ENCODE measurements around the gene ETS1.

ETS1 gene, protein sequence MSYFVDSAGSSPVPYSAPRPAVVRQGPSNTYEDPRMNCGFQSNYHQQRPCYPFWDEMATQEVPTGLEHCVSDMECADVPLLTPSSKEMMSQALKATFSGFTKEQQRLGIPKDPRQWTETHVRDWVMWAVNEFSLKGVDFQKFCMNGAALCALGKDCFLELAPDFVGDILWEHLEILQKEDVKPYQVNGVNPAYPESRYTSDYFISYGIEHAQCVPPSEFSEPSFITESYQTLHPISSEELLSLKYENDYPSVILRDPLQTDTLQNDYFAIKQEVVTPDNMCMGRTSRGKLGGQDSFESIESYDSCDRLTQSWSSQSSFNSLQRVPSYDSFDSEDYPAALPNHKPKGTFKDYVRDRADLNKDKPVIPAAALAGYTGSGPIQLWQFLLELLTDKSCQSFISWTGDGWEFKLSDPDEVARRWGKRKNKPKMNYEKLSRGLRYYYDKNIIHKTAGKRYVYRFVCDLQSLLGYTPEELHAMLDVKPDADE

DNA sequence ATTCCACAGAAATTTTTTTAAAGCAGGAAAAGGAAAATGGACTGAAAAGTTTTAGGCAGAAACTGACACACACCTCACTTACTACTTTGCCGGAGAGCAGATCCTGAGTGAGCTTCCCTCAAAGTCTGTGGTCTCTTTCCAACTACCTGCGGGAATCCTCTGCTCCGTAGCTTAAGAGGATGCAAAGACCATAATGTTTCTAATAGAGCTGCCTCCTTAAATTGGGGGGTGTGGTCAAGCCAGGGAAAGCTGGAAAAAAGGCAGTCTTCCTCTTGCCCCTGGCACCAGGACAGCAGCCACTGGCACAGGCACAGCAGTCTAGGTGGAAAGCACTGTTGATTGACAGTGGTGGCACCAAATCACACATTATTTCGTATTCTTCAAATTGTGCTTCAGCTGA lies at the start of gene ETS1:
Gene ETS1 (minus strand): TSS at position 144 of the 400 bp plus-strand sequence. CDS start 14,428 bp downstream, outside the sequence.
- DNase-seq (ENCODE audit: low spot score) = no peak

DNA sequence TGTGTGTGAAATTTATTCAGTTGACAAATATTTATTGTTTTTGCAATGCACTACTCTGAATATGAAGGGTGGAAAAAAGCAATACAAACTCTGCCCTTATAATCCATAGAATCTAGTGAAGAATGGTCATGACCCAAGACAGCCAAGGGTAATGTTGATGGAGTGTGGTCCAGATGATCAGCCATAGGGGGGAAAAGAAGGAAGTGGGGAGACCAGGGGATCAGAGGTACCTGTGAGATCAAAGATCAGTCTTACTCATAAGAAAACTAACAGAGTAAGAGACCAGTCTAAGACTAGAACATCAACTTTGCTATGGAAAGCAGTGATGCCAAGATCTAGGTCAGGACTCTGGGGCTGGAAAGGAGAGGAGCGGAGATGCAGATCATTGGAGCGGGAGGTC lies 47.0 kb upstream of the ETS1 start:
- DNase-seq (ENCODE audit: low spot score) = no peak

DNA sequence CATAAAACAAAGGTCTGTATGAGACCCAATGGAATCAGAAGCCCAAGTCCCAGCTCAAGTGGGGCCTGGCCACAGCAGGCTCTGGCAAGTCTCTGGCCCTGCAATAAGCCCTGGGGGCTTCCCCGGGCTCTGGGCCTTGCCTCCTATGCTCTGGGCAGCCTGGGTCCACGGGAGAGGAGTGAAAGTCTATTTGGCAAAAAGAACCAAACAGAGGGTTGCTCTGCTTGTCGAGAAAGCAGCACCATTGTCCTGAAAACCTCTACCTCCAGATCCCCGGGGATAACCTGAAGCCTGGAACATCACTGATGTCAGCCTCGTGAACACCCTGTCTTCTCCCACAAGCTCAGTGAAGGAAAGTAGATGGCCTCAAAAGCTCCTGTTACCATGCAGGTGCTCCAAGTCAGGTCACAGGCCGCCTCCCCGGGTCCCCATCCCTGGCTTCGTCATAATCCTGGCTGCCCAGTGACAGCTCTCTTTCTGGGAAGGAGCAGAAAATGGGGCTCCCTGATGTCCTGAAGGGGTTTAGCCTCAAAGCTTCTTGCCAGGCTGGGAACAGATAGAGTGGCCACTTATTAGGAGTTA lies 46.1 kb upstream of the ETS1 start:
- no peak for DNase-seq (ENCODE audit: low spot score)

DNA sequence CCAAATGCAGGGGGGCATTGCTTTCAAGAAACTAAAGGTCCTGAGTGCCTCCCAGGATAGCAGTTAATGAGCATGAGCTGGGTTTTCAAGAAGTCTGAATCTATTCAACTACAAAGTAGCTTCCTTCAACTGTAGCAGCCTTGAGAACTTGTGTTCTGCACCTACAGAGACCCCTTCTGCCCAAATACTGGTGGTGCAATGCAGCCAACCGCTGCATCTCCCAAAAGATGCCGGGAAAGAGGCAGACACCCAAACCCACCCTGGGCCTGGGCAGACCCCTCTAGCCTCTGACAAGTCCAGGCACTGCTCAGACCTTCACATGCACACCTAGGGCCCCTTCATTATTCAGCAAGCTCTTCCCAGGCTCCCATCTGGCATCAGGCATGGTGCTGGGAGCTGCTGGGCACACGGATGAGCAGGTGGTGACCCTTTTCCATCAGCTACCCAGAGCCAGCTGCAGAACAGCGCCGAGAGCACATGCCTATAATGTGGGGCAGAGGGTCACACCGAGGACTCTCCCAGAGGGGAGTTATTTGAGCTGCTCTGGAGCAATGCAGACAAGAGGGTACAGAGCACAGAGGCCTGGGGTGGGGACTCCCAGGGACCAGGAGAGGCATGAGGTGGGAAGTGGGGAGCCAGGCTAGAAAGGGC lies 44.9 kb upstream of the ETS1 start:
- DNase-seq (ENCODE audit: low spot score) = peak; percentile 61

DNA sequence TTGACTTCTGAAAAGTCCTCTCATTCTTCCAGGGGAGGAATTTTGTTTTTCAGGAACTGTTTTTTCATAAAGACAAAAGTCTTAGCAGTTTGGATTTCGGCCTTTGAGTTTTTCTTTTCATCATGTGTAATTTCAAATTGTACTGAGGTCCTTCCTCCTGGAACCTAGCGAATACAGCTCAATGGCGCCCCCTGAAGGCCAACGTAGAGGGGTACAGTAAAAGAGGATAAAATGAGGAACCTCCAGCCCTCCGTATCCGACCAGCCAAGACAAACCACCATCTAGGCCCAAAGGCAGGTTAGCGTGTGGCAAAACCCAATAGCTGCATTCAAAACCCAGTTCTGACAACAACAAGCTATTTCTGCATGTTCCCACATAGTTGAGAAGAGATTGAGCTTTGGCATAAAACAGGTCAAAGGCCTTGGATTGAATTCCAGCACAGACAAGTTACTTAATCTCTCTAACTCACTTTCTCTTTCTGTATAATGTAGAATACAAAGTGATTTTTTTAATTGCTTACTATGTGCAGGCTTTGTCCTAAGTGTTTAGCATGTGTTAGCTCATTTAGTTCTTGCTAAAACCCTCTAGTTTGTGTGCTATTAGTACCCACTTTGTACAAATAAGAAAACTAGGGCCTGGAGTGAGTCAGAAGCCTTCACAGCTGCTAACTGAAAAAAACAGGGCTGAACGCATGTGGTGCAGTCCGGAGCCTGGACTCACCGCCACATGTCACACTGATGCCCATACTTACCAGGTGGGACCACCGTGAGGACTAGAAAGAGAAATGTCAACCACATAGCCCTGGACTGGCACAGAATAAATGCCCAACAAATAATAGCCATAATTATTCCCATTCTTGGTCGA lies 43.2 kb upstream of the ETS1 start:
- DNase-seq (ENCODE audit: low spot score) = peak; percentile 92

DNA sequence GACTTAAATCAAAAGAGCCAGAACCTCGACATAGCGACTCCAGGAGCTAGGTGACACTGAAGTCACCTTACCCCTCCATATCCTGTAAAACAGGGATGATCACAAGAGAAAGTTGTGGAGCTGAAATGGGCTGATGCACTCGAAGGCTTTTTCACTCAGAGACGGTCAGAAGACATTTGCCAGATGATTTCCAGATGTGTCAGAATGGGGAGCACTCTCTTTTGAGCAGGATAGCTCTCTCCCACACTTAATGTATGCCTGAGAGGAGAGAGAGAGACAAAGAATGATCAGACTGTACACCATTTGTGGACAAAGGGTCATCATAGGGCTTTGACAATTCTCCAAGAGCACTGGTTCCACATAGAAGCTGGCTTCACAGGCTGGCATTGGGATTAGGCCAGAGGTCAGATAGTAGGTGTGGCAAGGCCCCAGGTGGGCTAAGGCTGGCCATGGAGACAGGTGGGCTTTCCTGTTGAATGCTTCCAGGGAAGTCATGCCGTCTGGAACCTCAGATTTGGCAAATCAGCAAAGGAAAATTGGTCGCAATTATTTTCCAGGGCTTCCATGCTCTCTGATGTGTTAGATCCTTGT lies 42.3 kb upstream of the ETS1 start:
- DNase-seq (ENCODE audit: low spot score) = no peak

DNA sequence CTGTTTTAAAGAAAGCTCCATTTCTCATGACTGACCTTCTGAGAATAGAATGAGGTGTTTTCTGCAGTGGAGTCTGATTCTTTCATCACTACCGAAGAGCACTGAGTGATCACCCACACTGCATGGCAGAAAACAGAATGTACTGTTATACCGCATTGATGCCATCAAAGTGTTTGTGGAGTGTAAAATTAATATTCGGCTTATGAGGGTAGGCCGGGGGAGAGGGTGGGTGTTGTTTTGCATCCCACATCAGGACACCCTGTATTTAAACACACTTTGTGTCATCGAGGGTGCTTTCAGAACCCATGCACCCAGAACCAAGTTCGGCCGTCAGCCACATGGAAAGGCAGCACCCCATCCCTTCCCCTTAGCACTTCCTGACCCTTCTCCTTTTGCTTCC lies 41.3 kb upstream of the ETS1 start:
- peak; percentile 77 for DNase-seq (ENCODE audit: low spot score)

DNA sequence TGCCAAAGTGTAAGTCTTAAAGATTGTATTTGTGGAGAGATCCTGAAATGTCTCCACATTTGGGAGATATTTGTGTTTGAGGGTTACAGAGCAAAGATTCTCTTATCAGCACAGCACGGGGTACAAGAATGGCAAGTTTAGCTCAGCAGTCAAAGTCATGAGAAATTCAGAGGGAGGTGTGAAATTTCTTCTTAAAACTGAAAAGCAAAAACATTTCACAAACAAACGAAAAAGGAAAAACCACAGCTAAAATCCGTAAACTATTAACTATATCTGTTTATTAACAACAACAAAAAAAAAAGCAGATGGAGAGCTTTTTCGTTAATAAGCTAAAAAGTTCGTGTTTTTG lies 40.9 kb upstream of the ETS1 start:
- no peak for DNase-seq (ENCODE audit: low spot score)

DNA sequence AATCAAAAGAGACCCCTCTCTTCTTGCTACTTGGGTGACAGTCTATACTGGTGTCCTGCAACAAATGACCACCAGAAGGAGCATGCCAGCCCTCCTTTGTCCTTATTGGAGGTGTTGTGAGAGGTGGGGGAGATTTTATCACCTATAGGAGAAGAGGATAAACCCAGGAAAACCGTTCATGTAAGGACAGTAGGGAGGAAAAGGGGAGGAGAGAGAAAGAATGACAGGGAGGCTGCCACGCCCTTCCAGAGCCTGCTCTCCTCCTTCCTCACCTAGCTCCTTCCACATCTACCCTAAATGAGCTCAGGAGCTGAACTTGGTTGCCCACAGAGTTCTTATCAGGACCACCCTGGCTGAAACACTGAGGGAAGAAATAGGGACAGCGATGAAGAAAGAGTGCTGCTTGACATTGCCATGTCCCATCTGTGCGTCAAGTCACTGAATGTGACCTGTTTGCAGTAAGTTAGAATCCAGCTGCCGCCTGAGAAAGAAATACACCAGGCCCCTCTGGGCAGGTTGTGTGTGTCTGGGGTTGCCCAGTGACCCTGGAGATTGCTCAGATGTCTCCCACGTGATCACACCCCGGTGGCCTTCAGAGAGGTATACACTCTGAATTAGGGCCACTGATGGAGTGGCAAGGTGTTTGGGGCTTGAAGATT lies 40.4 kb upstream of the ETS1 start:
- DNase-seq (ENCODE audit: low spot score) = peak; percentile 61

DNA sequence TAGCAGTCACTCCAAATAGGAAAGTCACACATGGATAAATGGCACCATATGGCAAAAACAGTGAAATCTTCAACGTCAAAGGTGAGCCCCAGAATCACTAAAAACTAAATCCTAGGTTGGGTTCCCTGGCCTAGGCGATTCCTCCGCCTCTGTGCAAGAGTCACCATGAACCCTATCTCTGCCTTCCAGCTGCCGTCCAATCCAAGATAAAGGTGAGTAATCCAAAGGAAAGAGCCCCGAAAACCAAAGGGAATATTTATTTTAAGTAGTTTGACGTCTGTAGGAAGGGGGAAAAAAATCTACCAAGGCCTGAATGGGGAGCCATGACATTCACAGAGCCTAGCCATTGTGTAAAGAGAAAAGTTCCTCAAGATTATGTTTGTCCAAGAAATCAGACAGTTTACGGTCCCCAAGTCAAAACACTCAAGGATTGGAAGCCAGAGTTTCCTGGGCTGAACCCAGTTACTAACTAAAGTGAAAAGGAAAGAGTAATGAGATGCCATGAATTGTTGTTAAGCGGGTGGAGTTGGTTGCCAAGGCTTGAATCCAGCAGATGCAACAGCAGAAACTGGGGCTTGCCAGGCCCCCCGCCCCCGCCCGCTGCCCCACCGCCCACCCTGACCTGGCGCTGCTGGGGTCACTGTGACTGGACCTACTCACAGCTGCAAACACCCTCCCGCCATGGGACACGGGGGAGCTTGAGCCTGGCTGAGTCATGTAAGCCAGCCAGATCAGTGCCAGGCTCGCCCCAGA lies 39.7 kb upstream of the ETS1 start:
- no peak for DNase-seq (ENCODE audit: low spot score)

DNA sequence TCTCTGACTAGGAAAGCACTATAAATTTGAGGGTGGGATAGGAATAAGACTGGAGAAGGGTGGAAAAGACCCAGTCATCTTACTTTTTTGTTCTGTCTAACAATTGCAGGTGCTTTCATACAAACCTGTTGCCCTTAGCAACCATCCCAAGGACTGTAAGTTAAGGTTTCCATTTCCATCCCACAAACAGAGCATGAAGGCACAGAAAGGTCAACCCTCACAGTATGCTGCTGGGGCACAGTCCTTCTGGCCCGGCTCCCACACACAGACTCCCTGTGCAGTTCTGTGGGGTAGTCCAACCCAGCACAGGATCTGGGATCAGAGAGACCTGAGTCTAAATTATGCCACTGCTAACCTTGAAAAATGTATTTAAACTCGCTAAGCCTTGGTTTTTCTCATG lies 38.4 kb upstream of the ETS1 start:
- no peak for DNase-seq (ENCODE audit: low spot score)

DNA sequence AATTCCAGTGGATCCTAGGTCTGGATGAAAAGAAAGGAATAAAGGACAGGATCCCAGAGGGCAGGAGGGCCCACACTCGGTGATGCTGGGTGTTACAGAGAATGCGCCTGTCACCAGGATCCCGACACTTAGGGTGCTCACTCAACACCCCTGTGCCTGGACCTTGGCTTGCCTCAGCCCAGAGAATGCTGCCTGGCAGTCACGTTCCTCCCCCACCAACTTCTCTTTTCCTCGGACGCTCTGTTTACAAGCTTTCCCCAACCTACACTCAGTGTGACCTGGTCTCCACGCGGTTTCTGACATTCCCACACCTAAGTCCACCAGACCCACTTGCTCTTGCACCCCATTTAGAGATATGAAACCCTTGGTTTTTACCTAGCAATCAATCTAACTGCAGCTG lies 38.0 kb upstream of the ETS1 start:
- no peak for DNase-seq (ENCODE audit: low spot score)

DNA sequence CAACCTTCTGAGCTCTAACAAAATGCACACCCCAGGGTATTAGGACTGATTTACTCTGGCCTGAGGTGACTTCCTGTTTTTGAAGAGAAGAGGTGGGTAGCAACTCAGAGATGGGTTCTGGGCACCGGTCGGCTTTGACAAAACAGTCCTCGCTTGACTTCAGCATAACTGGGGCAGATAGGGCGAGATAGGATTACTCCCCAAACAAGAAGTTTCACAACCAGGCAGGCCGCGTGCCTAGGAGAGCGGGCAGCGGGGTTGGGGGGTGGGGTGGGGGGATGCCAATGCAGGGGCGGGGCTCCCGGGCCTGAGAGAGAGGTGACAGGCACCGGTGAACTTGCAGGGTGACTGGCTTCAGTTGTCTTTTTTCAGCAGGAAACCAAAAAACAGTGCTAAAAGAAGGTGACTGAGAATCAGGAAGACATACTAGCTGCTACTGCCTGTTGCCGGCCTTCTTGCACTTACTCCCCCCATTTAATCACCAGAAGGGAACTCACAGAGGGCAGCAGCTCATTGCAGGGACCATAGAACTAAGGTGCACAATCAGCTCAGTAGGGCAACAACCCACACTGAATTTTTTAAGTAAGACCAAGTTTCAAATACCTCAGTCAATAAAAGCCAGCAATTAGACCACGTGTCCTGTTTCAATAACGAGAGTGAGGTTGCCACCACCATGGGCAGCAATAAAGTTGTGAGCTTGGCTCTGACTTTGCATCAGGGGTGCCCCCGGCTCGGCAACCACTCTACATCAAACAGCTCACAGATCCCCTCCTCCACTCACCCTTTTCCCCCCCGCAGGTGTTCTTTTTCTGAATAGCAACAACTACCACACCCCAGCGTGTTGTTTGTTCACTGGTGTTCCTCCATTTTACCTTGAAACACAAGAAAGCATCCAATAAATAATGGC lies 37.2 kb upstream of the ETS1 start:
- peak; percentile 79 for DNase-seq (ENCODE audit: low spot score)

DNA sequence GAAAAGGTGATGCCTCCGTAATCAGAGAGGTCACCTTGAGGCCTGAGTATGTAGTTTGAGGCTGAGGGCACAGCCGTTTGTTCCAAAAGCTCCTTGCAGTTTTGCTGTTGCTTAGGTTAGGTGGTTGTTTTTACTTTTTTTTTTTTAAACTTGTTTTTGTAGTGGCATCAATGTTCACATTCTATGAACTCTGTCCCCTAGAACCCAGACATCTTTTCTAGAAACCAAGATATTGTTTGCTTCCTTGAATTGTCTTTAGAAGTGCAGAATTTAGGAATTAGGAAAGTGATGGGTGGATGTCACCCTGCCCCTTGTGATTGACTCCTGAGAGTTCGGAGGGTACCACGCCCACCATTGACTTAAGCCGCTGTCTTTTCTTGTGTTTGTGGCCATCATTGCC lies 35.7 kb upstream of the ETS1 start:
- peak; percentile 52 for DNase-seq (ENCODE audit: low spot score)

DNA sequence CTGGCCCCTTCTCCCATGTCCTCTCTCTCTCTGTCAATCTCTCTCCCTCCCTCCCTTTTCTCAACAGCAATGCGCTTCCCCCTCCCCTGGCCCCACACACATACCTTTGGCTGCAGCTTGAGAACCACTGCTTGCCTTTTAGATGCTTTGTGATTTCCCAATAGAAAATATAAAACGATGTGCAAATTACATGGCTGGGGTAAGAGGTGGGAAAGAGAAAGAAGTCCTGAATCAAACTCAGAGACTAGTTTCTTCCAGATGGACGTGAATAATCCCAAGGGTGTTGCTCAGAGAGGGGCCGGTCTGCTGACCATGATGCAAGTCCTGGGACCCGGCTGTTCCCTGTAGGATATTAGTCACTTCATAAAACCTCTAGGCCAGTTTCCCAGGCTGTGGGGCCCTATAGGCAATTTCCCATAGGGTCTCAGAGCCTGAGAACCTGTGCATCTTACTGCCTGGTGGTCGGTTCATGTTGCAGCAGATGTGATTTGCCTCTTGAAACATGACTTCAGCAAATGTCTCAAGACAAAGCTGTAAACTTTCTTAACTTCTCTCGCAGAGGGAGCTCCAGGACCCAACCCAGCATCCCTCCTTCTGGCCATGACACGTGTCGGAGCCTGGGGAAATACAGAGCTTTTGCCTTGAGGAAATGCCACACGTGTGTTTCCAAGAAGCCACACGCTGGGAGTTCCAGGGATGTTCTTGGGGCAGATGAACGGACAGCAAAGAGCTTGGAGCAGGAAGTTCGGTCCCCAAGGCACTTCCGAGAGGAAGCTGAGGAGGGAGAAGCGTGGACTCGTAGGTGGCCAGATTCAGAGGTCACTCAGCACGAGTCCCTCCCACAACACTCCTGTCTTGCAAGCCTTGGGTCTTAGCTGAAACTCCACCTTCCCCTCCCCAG lies 34.5 kb upstream of the ETS1 start:
- no peak for DNase-seq (ENCODE audit: low spot score)

DNA sequence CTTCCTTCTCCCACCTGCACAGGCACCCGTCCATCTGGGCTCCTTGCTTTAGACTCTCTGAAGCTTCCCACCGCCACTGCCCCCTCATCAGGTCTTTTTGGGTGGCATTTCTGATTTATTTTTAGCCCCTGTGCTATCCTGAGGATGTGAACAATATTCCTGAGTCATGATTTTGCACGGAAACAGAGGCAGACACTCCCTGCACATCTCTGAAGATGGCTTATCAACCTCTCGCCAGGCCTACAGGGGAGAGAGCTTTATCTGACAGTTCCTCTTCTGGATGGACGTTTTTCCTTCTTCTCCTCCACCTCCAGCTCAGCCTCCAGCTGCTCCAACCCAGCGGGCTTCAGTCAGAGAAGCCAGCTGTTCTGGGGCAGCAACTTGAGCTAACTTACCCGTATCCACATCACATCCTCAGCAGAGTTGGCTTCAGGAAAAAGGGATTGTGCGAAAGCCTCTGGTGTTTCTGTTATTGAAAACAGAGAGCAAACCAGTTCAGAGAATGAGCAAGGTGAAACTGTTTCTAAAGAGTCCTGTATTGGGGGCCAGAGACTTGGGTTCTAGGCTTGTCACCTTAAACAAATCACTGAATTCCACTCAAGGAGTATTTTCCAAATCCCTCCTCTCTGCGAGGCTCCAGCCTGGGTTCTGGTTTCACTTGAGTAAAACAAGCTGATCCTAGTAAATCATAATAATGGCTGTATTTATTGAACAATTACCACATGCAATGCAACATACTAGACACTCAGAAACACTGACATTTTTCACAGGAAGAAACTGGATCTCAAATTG lies 33.1 kb upstream of the ETS1 start:
- no peak for DNase-seq (ENCODE audit: low spot score)

DNA sequence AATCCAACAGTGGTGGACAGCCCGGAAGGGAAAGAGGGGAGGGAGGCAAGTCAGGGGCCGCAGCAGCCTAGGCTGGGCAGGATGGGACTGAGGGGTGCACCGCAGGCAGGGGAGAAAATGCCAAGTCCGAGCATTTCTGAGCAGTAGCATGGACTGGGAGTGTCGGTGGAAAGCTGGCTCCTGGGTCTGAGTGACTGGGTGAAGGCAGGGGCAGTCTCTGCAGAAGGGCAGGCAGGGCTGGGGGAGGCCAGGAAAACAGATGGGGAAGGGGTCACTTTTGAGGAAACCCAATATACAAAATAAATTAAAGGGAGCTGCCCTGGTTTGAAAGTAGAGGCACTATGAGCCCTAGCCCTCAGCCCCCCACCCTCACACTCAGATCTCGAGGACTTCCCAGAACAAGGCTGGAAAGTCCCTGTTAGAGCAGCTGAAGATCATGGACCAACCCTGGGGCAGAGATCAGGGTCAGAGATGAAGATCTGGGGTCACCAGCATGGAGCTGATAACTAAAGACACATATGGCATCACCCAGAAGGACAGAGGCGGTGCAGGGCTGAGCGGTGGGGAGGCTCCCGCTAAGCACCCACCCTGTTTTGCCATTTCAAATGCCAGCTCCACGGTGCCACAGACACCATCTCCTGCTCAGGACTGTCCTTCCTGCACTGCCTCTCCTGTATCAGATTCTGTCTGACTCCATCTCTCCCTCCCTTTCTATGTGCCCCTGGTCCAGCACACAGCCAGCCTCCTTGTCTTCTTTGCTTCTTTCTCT lies 32.4 kb upstream of the ETS1 start:
- peak; percentile 48 for DNase-seq (ENCODE audit: low spot score)
